Activated CD8-positive, alpha-beta memory T cell treated with anti-CD3 and anti-CD28 coated beads, Interleukin-2, amount 50 U/mL, for 1 hour (primary cell): ENCODE results near the gene CD99L2.

Experiments used
- DNase-seq: peaks from one replicate; pipeline ENCODE4 v3.0.0-alpha.2; 2020; ENCODE audit errors: extremely low read depth

CD99L2 gene

GRCh38 chrX:150763303-150763797 is 135.1 kb downstream of the CD99L2 start:
- DNase-seq: no peak

DNA sequence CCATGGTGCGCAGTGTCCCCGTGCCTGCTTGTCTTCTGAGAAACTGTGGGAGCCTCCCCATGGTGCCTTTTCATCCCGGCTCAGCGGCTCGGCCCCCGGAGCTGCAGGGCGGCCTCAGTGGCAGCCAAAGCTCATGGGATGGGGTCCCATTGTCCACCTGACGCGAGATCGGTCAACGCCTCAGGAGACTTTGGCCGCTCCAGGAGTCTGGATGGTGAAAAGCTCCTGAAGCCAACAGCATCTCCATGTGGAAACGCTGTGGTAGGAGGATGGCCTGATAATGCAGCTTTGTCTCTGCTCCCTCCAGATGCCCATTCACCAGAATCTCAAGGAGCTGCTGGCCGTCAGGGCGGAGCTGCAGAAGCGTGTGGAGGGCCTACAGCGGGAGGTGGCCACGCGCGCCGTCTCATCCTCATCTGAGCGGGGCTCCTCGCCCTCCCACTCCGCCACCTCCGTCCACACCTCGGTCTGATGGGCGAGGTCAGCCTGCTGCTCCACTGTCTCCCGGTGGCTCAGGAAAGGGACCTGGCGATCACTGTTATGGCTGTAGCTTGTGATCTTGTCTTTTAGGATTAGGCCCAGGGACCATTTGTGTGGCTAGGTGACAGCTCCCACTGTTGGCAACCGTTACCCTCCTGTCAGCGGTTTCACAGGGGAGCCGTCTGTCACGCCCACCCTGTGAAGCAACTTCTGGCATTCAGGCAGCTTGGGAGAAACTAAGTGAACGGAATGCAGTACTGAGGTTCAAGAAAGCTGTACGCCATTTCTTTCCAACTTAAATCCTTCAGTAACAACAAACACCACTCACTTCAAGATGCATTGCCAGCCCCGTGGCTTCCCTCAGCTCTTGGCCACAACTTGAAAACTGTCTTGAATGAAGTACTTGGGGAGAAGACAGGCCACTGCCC is 136.0 kb downstream of the CD99L2 start:
- DNase-seq: no peak

DNA sequence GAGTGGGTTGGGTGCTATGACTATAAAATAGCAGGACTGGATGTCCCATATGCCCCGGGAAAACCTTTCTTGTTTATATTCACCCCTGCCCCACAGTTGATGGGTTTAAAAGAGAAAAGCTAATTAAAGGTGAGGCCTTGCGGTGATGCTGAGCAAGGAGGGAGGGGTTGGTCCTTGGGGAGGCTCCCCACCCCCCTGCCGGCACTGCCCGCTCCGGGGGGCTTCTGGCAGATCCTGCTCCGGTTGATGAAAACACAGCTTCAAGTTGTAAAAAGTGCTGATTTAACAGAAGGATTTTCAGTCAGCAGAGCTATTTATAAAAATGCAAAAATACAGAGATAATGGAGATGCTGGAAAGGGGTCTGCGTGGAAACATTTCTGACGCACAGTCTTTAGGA is 136.7 kb downstream of the CD99L2 start:
- no peak for DNase-seq

GRCh38 chrX:150761176-150761818 is 137.2 kb downstream of the CD99L2 start:
- no peak for DNase-seq

GRCh38 chrX:150759568-150760416 is 138.7 kb downstream of the CD99L2 start:
- DNase-seq: no peak

DNA sequence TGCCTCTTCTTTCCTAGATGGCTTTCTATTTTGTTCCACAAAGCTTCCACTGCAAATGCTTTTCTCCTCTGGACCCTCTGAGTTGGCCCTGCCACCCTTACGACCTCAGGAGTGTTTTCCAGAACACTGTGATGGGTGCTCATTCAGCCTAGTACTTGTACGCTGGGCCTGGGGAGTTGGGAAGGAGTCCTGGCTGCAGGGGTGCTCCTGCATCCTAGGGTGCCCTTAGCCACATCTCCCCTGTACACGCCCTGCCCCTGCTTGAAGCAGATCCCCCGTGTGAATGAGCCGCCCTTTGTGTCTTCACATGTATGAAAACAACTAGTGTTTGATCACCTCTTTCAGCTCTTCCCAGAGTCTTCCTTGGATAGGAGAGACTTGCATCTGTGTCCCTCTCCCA is 141.1 kb downstream of the CD99L2 start:
- no peak for DNase-seq

DNA sequence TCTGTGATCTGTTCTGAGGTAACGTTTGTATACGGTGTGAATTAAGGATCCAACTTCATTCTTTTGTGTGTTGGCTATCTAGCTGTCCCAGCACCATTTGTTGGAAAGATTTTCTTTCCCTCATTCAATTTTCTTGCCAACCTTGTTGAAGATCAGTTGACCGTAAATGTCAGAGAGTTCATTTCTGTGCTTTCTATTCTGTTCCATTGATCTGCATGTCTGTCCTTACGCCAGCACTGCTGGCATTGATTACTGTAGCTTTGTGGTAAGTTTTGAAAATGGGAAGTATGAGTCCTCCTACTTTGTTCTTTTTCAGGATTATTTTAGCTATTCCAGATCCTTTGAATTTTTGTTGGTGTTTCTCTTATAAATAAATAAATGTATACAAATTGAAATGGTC is 144.5 kb downstream of the CD99L2 start:
- DNase-seq: no peak

GRCh38 chrX:150753357-150753756 is 145.1 kb downstream of the CD99L2 start:
- DNase-seq: no peak

DNA sequence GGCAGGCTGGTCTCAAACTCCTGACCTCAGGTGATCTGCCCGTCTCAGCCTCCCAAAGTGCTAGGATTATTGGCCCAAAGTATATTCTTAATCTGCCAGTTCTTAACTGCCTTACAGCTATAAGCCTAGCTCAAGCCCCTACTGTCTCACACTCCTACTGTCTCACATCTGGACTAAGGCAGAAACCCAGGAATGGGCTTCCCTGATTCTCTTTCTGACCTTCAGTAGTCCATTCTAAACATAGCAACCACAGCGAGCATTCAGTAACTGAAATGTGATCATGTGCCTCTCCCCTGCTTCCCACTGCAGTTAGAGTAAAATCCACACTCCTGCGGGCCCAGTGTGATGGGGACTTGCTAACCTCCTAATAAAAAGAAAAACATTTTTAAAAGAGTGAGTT is 146.3 kb downstream of the CD99L2 start:
- no peak for DNase-seq

DNA sequence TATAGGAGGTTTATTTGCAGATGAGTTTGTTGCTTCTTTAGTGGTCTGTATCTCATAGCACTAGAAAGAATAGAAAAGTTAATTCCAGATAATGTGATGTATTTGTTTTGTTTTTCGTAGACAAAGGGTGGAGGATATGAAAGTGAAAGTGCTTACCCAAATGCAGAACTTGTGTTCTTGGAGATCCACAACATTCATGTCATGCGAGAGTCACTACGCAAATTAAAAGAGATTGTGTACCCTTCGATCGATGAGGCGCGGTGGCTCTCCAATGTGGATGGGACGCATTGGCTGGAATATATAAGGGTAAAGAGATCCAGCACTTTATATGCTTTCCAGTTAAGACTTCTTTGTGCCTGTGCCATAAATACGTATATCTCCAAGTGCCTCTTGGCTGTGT is 162.0 kb downstream of the CD99L2 start:
- DNase-seq: no peak

GRCh38 chrX:150731795-150732194 is 166.7 kb downstream of the CD99L2 start:
- no peak for DNase-seq

DNA sequence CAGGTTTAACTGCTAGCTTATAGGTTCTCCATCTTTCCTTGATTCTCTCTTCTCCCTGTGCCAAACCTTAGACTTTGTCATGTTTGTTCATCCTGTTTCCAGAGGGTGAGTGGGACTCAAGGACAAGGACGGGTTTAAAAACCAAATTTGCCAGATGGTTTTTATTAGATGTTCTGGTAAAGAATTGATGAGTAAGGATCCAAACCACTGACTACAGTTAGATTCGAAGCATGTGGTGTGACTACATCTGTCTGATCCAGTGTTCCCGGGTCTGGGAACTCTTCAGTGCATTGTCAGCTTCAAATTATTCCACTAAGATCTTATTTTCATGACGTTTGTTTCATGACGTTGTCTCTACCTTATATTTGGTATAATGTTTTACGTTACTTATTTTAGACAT is 167.7 kb downstream of the CD99L2 start:
- no peak for DNase-seq

- no peak for DNase-seq
These were observed 168.5 kb downstream of the CD99L2 start for GRCh38 chrX:150729956-150730355.

DNA sequence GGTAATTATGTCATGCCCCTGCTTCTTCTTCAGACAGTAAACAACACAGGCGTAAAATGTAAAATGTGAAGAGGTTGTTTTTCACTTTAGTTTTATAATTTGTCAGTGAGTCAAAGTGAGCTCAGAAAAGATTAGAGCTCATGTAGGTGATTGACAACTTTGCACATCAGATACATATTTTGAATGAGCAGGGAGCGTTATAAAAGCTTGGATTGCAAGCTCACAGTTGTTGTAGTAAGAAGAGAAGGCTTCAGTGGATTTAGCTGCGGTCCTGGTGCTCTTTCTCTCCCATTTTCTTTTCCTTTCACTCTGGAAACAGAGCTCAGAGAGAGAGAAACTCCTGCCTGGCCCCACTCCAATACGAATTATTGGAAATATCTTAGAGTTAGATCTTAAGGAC is 178.8 kb downstream of the CD99L2 start:
- no peak for DNase-seq
